ENCODE data around the gene CHRM4.
A peak's percentile ranks its signal among the peaks of the same experiment; 100 is the strongest.

The CHRM4 gene

DNA sequence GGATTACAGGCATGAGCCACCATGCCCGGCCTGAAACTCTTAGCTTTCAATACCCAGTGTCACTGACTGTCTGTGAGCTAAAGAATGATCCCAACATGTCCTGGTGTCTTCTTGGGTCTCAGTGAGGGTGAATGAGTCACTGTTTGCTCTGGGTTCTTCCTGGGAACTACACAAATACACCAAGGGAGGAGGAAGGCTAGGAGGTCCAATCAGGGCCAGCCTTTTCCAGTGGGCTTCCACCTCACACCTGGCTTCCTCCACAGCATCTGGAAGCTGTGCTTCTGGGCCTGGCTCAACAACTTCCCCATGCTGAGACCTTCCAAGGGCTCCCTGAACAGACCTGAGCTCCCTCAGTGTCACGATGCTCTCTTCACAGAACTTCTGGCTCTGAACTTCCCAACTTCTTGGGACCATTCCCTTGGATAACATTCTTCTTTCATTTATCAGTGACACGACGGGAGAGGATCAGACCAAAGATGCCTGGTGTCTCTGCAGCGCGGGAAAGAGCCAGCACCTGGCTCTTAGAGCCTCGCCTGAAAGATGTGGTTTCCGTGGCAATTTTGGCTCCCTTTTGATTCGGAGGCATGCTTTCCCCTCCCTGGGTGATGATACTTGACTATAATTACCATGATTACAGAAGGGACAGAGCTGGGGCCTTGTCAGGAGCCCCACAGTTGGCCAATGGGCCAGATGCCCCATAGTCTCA, 22.3 kb upstream of the CHRM4 start:
- H3K27ac ChIP-seq, result no peak overlapping the region
- H3K27me3 ChIP-seq (ENCODE audit: insufficient read depth, low read depth), result no peaks in the 10 kb centered on the region
- no peaks in the 10 kb centered on the region for H3K79me2 ChIP-seq (ENCODE audit: insufficient read depth, low read depth)
- H3K4me2 ChIP-seq, result no peak overlapping the region
- no peak overlapping the region for H3K4me3 ChIP-seq (IDR thresholded peaks at IDR 0.05; ENCODE audit: insufficient read depth, low read depth, low read length)
- H3K36me3 ChIP-seq (ENCODE audit: insufficient read depth), result no peaks in the 10 kb centered on the region
- H4K20me1 ChIP-seq (ENCODE audit: insufficient read depth), result no peaks in the 10 kb centered on the region
- H3K4me1 ChIP-seq (ENCODE audit: low read depth, poor library complexity, severe bottlenecking), result no peaks in the 10 kb centered on the region
- H2AFZ ChIP-seq (ENCODE audit: low read depth), result no peak overlapping the region
- TF ChIP-seq, protein P1, sequence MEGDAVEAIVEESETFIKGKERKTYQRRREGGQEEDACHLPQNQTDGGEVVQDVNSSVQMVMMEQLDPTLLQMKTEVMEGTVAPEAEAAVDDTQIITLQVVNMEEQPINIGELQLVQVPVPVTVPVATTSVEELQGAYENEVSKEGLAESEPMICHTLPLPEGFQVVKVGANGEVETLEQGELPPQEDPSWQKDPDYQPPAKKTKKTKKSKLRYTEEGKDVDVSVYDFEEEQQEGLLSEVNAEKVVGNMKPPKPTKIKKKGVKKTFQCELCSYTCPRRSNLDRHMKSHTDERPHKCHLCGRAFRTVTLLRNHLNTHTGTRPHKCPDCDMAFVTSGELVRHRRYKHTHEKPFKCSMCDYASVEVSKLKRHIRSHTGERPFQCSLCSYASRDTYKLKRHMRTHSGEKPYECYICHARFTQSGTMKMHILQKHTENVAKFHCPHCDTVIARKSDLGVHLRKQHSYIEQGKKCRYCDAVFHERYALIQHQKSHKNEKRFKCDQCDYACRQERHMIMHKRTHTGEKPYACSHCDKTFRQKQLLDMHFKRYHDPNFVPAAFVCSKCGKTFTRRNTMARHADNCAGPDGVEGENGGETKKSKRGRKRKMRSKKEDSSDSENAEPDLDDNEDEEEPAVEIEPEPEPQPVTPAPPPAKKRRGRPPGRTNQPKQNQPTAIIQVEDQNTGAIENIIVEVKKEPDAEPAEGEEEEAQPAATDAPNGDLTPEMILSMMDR (conservative IDR thresholded peaks at IDR 0.05; ENCODE audit: low read depth, low read length), result no peak
- H3K9ac ChIP-seq, result no peak overlapping the region

DNA sequence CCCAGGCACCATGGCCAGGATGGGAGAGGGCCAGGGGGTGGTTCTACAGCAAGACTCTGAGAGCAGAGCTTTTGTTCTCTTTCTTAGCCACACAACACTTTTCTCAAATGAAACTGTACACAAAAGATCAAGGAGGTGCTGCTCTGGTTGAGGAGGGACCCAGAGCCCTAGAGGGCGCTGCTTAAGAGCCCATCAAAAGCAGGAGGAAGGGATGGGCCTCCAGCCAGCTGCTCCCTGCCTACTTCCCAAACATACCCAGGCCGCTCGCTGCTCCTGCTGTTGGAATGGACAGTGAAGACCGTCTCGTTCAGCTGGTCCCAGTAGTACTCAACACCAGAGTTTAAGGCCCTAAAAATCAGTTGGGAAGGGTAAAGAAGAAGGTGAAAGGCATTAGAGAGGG, 18.4 kb upstream of the CHRM4 start:
- Histone ChIP-seq H3K27me3 (ENCODE audit: insufficient read depth, low read depth) (no peaks in the 10 kb centered on the region), H3K79me2 (ENCODE audit: insufficient read depth, low read depth) (no peaks in the 10 kb centered on the region), H4K20me1 (ENCODE audit: insufficient read depth) (no peaks in the 10 kb centered on the region), H3K27ac (no peak overlapping the region), H3K9ac (no peak overlapping the region), H3K36me3 (ENCODE audit: insufficient read depth) (no peaks in the 10 kb centered on the region), H3K4me2 (no peak overlapping the region), H3K4me3 (IDR thresholded peaks at IDR 0.05; ENCODE audit: insufficient read depth, low read depth, low read length) (no peak overlapping the region), H3K4me1 (ENCODE audit: low read depth, poor library complexity, severe bottlenecking) (no peaks in the 10 kb centered on the region), H2AFZ (ENCODE audit: low read depth) (no peak overlapping the region)
- TF ChIP-seq, protein P1 (conservative IDR thresholded peaks at IDR 0.05; ENCODE audit: low read depth, low read length), result 0 out of 2 replicates have a peak, but pooled peaks have one; percentile 18

DNA sequence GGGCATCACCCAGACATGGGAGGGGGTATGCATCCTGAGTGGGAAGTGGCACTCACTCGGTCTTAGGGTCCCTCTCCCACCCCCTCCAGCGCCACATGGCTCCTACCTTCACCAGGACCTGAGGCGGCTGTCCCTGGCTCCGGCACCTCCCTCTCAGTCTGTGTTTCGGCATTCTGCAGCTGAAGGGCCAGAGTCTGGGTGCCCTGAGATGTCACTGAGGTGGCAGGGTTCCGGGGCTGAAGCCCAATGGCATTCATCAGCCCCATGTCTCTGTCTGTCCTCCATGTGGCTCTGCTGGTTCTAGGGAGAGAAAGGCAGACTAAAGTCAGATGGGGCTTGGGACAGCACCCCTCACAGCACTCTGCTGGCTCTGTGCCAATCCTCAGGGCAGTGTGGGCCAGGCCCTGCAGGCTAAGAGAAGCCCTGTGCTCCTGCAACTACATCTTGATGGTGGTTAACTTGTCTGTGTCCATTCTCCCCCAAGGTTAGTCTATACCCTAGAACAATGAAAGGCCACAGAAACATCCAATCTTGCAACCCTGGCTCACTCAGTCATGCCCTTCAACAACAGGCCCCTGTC, 16.9 kb upstream of the CHRM4 start:
- H3K79me2 ChIP-seq (ENCODE audit: insufficient read depth, low read depth), result no peaks in the 10 kb centered on the region
- no peak overlapping the region for H2AFZ ChIP-seq (ENCODE audit: low read depth)
- no peaks in the 10 kb centered on the region for H3K36me3 ChIP-seq (ENCODE audit: insufficient read depth)
- no peaks in the 10 kb centered on the region for H3K27me3 ChIP-seq (ENCODE audit: insufficient read depth, low read depth)
- TF ChIP-seq, protein P1 (conservative IDR thresholded peaks at IDR 0.05; ENCODE audit: low read depth, low read length), result no peak
- no peak overlapping the region for H3K27ac ChIP-seq
- H3K4me2 ChIP-seq, result no peak overlapping the region
- H3K4me3 ChIP-seq (IDR thresholded peaks at IDR 0.05; ENCODE audit: insufficient read depth, low read depth, low read length), result no peak overlapping the region
- no peaks in the 10 kb centered on the region for H3K4me1 ChIP-seq (ENCODE audit: low read depth, poor library complexity, severe bottlenecking)
- H4K20me1 ChIP-seq (ENCODE audit: insufficient read depth), result no peaks in the 10 kb centered on the region
- no peak overlapping the region for H3K9ac ChIP-seq

DNA sequence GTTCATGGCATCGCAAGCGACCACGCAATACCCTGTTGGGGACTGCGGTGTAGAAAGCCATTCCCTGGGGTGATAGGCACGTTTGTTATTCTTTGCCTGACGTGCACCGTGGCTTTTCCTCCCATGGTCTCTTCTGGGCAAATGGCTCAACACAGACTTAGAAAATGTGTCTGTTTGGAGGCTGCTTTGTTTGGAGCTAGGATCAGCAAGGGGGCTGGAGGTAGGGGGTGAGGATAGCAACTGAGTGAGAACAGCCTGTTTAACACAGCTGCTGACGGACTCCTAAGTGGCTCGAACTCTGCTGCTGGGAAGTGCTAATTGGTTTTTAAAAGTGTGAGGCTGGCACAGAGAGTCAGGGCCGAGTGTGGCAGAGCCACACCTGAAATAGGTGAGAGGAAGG, 16.1 kb upstream of the CHRM4 start:
- Histone ChIP-seq H3K36me3 (ENCODE audit: insufficient read depth) (no peaks in the 10 kb centered on the region), H3K4me3 (IDR thresholded peaks at IDR 0.05; ENCODE audit: insufficient read depth, low read depth, low read length) (no peak overlapping the region), H3K79me2 (ENCODE audit: insufficient read depth, low read depth) (no peaks in the 10 kb centered on the region), H3K27me3 (ENCODE audit: insufficient read depth, low read depth) (no peaks in the 10 kb centered on the region), H3K4me1 (ENCODE audit: low read depth, poor library complexity, severe bottlenecking) (no peaks in the 10 kb centered on the region), H3K9ac (no peak overlapping the region), H3K27ac (no peak overlapping the region), H4K20me1 (ENCODE audit: insufficient read depth) (no peaks in the 10 kb centered on the region), H3K4me2 (no peak overlapping the region), H2AFZ (ENCODE audit: low read depth) (no peak overlapping the region)
- TF ChIP-seq, protein P1 (conservative IDR thresholded peaks at IDR 0.05; ENCODE audit: low read depth, low read length), result no peak
